K562 (cell line): Measurements from ENCODE around the gene MAB21L2. TPM values are rescaled to one million over a fixed set of nuclear protein-coding genes. Genes with fewer than 3 reads are reported as not detected.
A peak's percentile ranks its signal among the peaks of the same experiment; 100 is the strongest.

Experiments used
- ATAC-seq: fragments of 200-7000 bp; cut with Tn5 transposase; 3 replicates; pipeline ENCODE4 v1.9.1; 2020; ENCODE audit warnings: moderate library complexity
- BruUV-seq: library from RNA; stranded (reverse); fragments of 400-500 nt; replicated peaks from 2 replicates; lab custom pipeline; 2021; lab: Mats Ljungman, UMichigan
- CTCF ChIA-PET: fragments of 300-600 bp; formaldehyde crosslinking; extraction: SDS; loops from one replicate; lab custom pipeline; 2021; ENCODE audit warnings: low intra/inter-chr PET ratio; lab: Yijun Ruan, JAX
- POLR2A ChIA-PET: fragments of 300-600, 350-650 bp; sonication (Branson Sonifier 250); formaldehyde crosslinking; extraction: SDS; loops from one replicate; lab custom pipeline; 2021; ENCODE audit warnings: antibody characterized with exemption, inconsistent platforms; lab: Yijun Ruan, JAX
- DNase-seq, 4 experiments: peaks; one replicate each; pipeline versions ENCODE4 v3.0.0 to v3.0.0-alpha.2; 2011 to 2018; ENCODE audit warnings: low spot score in 3 of 4, mixed read lengths in 3 of 4; ENCODE audit errors: extremely low read depth in 1 of 4
- FAIRE-seq: peaks from 2 replicates; lab custom pipeline; 2011; peaks lifted over from hg19 to GRCh38; lab: Jason Lieb, UNC
- H2AFZ ChIP-seq: 2 replicates; pipeline ENCODE4 v1.6.0; 2011; ENCODE audit warnings: low read depth, low read length, control low read depth, inconsistent platforms
- H3K27ac ChIP-seq: fragments of 200-600 bp; 3 replicates; pipeline ENCODE4 v1.8.0; 2011; ENCODE audit warnings: low read depth, mild to moderate bottlenecking, control low read depth, inconsistent platforms, low read length, moderate library complexity, mixed read lengths; ENCODE audit errors: extremely low read depth
- H3K27me3 ChIP-seq, 2 experiments: fragments of 300-600 bp in 1 of 2; 2 replicates in 1 of 2; 3 replicates in 1 of 2; pipeline versions ENCODE4 v1.6.0 to v1.8.0; 2011; ENCODE audit warnings: inconsistent platforms in 2 of 2, low read length in 2 of 2, mild to moderate bottlenecking in 1 of 2, mixed read lengths in 1 of 2, moderate library complexity in 1 of 2; ENCODE audit not compliant: control insufficient read depth in 2 of 2, insufficient read depth in 2 of 2
- H3K36me3 ChIP-seq: fragments of 300-600 bp; 3 replicates; pipeline ENCODE4 v1.8.0; 2011; ENCODE audit warnings: mild to moderate bottlenecking, low read length, inconsistent platforms; ENCODE audit not compliant: control insufficient read depth, insufficient read depth
- H3K4me1 ChIP-seq, 2 experiments: fragments of 200-600 bp in 1 of 2; replicated peaks in 1 of 2; 2 replicates in 1 of 2; 3 replicates in 1 of 2; pipeline versions ENCODE4 v1.5.1 to v1.8.0; 2011; ENCODE audit warnings: inconsistent platforms in 2 of 2, low read length in 2 of 2, mild to moderate bottlenecking in 1 of 2, mixed read lengths in 1 of 2, moderate library complexity in 1 of 2; ENCODE audit not compliant: control insufficient read depth in 2 of 2, insufficient read depth in 2 of 2
- H3K4me2 ChIP-seq: 2 replicates; pipeline ENCODE4 v1.6.1; 2011; ENCODE audit warnings: low read length, control low read depth, inconsistent platforms, mixed read lengths; ENCODE audit not compliant: insufficient read depth
- H3K4me3 ChIP-seq: fragments of 200-600 bp; sonication (generic), shearing (Covaris generic); 2 replicates; pipeline ENCODE4 v1.5.1; 2016; ENCODE audit warnings: control low read depth, inconsistent platforms
- H3K79me2 ChIP-seq: fragments of 200-600 bp; 3 replicates; pipeline ENCODE4 v1.8.0; 2011; ENCODE audit warnings: low read length, inconsistent platforms; ENCODE audit not compliant: control insufficient read depth, insufficient read depth
- H3K9ac ChIP-seq, 2 experiments: 2 replicates each; pipeline versions ENCODE4 v1.6.0 to v1.6.1; 2011; ENCODE audit warnings: low read depth in 2 of 2, low read length in 2 of 2, control low read depth in 1 of 2, inconsistent platforms in 1 of 2, mild to moderate bottlenecking in 1 of 2, mixed read lengths in 1 of 2; ENCODE audit not compliant: insufficient read depth in 1 of 2
- H3K9me1 ChIP-seq: one replicate; pipeline ENCODE4 v1.6.0; 2011; ENCODE audit warnings: inconsistent platforms, mild to moderate bottlenecking, low read length, moderate library complexity; ENCODE audit not compliant: control insufficient read depth, insufficient read depth
- H3K9me3 ChIP-seq: replicated peaks from 2 replicates; pipeline ENCODE4 v1.5.1; 2011; ENCODE audit warnings: low read depth, low read length, inconsistent platforms; ENCODE audit not compliant: control insufficient read depth, insufficient read depth
- H4K20me1 ChIP-seq: replicated peaks from 2 replicates; pipeline ENCODE4 v1.6.1; 2011; ENCODE audit warnings: low read length, inconsistent platforms, mixed read lengths; ENCODE audit not compliant: control insufficient read depth, insufficient read depth
- EWSR1 ChIP-seq: fragments of 450-650 bp; IDR thresholded peaks from 2 replicates; pipeline ENCODE4 v1.6.1; 2018; ENCODE audit warnings: borderline replicate concordance, mild to moderate bottlenecking, low read depth, moderate library complexity; ENCODE audit not compliant: partially characterized antibody
- GATAD2A ChIP-seq: fragments of 450-650 bp; IDR thresholded peaks from 2 replicates; pipeline ENCODE4 v1.6.1; 2017
- HNRNPK ChIP-seq: fragments of 200-400 bp; formaldehyde crosslinking; IDR thresholded peaks from one replicate; pipeline ENCODE4 v1.6.1; 2018; ENCODE audit warnings: mild to moderate bottlenecking, low read depth, low read length; ENCODE audit not compliant: poor library complexity, severe bottlenecking
- MCM3 ChIP-seq: fragments of 450-650 bp; IDR thresholded peaks from 2 replicates; pipeline ENCODE4 v1.6.1; 2016
- RNF2 ChIP-seq: sonication (generic); IDR thresholded peaks from 2 replicates; pipeline ENCODE4 v1.6.1; 2016
- SIN3B ChIP-seq: fragments of 450-650 bp; IDR thresholded peaks from 2 replicates; pipeline ENCODE4 v1.6.1; 2017; ENCODE audit warnings: low read depth, mild to moderate bottlenecking, moderate library complexity
- SNIP1 ChIP-seq: fragments of 450-650 bp; IDR thresholded peaks from 2 replicates; pipeline ENCODE4 v1.7.1; 2017; ENCODE audit warnings: low read depth, mild to moderate bottlenecking
- WGBS: fragments of 100-300 bp; shearing (Covaris generic); methylation state at CpG from one replicate; pipeline ENCODE4 v1.1.6; 2016; ENCODE audit warnings: low coverage, mixed read lengths; ENCODE audit not compliant: insufficient coverage; ENCODE audit errors: missing lambda C conversion rate; 5-methylcytosine and 5-hydroxymethylcytosine counted together
- in situ Hi-C: fragments of 300-500 bp; cut with MboI; formaldehyde crosslinking; loops from 4 replicates; pipeline ENCODE4 v1.15.0; 2018; ENCODE audit warnings: inconsistent platforms, mixed read lengths
- intact Hi-C: fragments of 100-400 bp; cut with micrococcal nuclease; formaldehyde crosslinking; loops from 2 replicates; pipeline ENCODE4 v1.14.2; 2022
- polyA plus RNA-seq, 8 experiments: library from polyadenylated mRNA; depleted of rRNA in 4 of 8; stranded (reverse) in 5 of 8; unstranded in 3 of 8; fragments of >200 nt; fragmentation: Nextera tagmentation in 2 of 8; fragmentation: Illumina TruSeq in 1 of 8; extraction: Ambion mirVana in 2 of 8; extraction: Trizol in 1 of 8; gene quantifications; 2 replicates each; pipeline versions ENCODE4 v1.2.1 to v1.2.3, GENCODE V29; 2011 to 2014; ENCODE audit warnings: inconsistent platforms in 1 of 8, missing spikeins in 1 of 8
- total RNA-seq, 7 experiments: library from RNA; depleted of rRNA in 6 of 7; stranded (reverse); fragments of >200 nt in 6 of 7; fragmentation: Illumina TruSeq in 2 of 7; extraction: Trizol in 2 of 7; gene quantifications; 2 replicates each; pipeline versions ENCODE4 v1.2.1 to v1.2.3, GENCODE V29; 2011 to 2021; ENCODE audit warnings: low replicate concordance in 1 of 7
- TF ChIP-seq, protein P1 (sequence below): IDR thresholded peaks from 2 replicates; pipeline ENCODE4 v1.6.1; 2011; ENCODE audit warnings: borderline replicate concordance, low read depth, mild to moderate bottlenecking, moderate library complexity, low read length; ENCODE audit not compliant: insufficient read depth, poor library complexity, severe bottlenecking
- TF ChIP-seq, protein P2 (sequence below): sonication (generic); formaldehyde crosslinking; IDR thresholded peaks from 2 replicates; pipeline ENCODE4 v1.8.0; 2022; ENCODE audit warnings: mild to moderate bottlenecking, missing genetic modification reagents
- TF ChIP-seq, protein P3 (sequence below): conservative IDR thresholded peaks from 2 replicates; pipeline ENCODE4 v1.6.1; 2011; ENCODE audit warnings: low read depth, mild to moderate bottlenecking, low read length; ENCODE audit not compliant: control insufficient read depth

The MAB21L2 gene
- total and polyA plus RNA-seq, 9 of the 15 experiments (the other 6 are each of a cell fraction or from before 2014, with no cell fraction given): not detected

DNA sequence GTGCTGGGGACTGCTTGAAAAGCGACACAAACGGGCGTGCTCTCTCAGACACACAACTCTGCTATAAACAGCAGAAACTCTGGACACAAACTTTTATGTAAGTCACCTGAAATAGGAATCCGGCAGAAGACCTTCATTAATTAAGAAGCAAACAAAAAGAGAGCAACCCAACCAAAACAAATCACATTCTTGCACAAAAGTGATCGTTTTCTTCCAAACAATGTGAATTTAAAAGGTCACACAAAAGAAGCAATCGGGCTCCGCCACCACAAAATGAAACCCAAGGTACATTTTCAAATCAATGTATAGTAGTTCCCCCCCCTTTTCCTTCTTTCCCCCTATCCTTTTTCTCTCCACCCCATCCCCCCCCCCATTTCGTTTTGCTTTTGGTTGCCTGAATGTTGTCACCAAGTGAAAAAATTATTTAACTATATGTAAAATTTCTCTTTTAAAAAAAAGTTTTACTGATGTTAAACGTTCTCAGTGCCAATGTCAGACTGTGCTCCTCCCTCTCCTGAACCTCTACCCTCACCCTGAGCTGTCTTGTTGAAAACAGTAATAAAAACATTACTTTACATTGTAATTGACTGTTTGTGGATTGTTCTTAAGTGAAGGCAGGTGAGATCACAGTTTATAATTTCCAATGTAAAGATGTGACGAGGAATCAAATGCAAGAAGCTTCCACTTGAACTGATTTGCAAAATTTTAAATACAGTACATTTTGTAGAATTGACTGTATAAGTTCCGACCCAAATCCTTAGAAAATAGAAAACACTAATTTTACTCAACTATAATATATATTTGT lies 2.4 kb downstream of the MAB21L2 start:
- FAIRE-seq: no peak
- Histone ChIP-seq H3K36me3 (peaks cover 64% of the 10 kb centered on the region; the same call in 2 of the 3 replicates), H3K9me1 (no peaks in the 10 kb centered on the region), H3K27me3 (no peaks in the 10 kb centered on the region), H3K4me2 (no peak overlapping the region), H2AFZ (no peak overlapping the region), H3K9me3 (peaks cover 19% of the 10 kb centered on the region), H3K79me2 (no peaks in the 10 kb centered on the region), H3K27ac (no peak overlapping the region), H3K9ac (no peak overlapping the region), H4K20me1 (no peaks in the 10 kb centered on the region), H3K4me1 (peaks cover 0 to 5% of the 10 kb centered on the region in 2 experiments; a peak in 1 of 5 replicates), H3K4me3 (no peak overlapping the region)
- ATAC-seq: no peak
- no TSS peak for BruUV-seq
- intact Hi-C loops: no loop called here
- in situ Hi-C loops: no loop called here
- no peak for DNase-seq
- TF ChIP-seq HNRNPK: peak; percentile 66
- TF ChIP-seq GATAD2A: no peak
- POLR2A ChIA-PET: no interaction called here
- WGBS: 94% methylated on average over 11 of the region's 11 CpGs
- CTCF ChIA-PET: no interaction called here

DNA sequence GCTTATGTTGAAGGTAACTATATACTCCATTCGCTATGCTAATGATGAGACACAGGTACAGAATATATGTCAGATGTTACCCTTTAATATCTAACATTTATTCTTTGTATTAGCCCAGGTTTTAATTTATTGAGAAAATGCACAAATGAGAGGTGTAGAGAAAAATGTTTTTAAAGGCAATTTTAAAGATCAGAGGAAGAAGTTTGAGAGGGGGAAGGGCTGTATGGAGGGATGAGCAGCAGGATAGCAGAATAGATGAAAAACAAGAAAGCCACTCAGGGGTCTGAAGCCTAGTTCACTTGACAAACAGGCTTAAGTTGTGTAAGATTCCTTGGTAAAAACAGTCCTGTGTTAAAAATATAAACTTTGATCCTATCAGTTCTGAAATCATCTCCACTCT lies 3.7 kb downstream of the MAB21L2 start:
- ChIA-PET POLR2A (no interaction called here), CTCF (no interaction called here)
- Histone ChIP-seq H3K4me1 (peaks cover 0 to 5% of the 10 kb centered on the region in 2 experiments; a peak in 1 of 5 replicates), H3K27ac (no peak overlapping the region), H3K9me3 (peaks cover 19% of the 10 kb centered on the region), H3K9me1 (no peaks in the 10 kb centered on the region), H4K20me1 (no peaks in the 10 kb centered on the region), H3K36me3 (peaks cover 70% of the 10 kb centered on the region; the same call in 2 of the 3 replicates), H3K4me3 (no peak overlapping the region), H2AFZ (no peak overlapping the region), H3K4me2 (no peak overlapping the region), H3K9ac (no peak overlapping the region), H3K27me3 (no peaks in the 10 kb centered on the region), H3K79me2 (no peaks in the 10 kb centered on the region)
- ATAC-seq (no peak), DNase-seq (no peak), FAIRE-seq (no peak)
- no TSS peak for BruUV-seq
- WGBS: 100% methylated on average over 1 of the region's 1 CpG
- in situ Hi-C loops (no loop called here), intact Hi-C loops (no loop called here)
- TF ChIP-seq, protein P1, sequence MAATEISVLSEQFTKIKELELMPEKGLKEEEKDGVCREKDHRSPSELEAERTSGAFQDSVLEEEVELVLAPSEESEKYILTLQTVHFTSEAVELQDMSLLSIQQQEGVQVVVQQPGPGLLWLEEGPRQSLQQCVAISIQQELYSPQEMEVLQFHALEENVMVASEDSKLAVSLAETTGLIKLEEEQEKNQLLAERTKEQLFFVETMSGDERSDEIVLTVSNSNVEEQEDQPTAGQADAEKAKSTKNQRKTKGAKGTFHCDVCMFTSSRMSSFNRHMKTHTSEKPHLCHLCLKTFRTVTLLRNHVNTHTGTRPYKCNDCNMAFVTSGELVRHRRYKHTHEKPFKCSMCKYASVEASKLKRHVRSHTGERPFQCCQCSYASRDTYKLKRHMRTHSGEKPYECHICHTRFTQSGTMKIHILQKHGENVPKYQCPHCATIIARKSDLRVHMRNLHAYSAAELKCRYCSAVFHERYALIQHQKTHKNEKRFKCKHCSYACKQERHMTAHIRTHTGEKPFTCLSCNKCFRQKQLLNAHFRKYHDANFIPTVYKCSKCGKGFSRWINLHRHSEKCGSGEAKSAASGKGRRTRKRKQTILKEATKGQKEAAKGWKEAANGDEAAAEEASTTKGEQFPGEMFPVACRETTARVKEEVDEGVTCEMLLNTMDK: no peak
- TF ChIP-seq RNF2 (no peak), SNIP1 (no peak), MCM3 (no peak), SIN3B (no peak), EWSR1 (no peak)
- TF ChIP-seq, protein P2, sequence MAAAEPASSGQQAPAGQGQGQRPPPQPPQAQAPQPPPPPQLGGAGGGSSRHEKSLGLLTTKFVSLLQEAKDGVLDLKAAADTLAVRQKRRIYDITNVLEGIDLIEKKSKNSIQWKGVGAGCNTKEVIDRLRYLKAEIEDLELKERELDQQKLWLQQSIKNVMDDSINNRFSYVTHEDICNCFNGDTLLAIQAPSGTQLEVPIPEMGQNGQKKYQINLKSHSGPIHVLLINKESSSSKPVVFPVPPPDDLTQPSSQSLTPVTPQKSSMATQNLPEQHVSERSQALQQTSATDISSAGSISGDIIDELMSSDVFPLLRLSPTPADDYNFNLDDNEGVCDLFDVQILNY (CRISPR knock-in tag): no peak
- TF ChIP-seq, protein P3, sequence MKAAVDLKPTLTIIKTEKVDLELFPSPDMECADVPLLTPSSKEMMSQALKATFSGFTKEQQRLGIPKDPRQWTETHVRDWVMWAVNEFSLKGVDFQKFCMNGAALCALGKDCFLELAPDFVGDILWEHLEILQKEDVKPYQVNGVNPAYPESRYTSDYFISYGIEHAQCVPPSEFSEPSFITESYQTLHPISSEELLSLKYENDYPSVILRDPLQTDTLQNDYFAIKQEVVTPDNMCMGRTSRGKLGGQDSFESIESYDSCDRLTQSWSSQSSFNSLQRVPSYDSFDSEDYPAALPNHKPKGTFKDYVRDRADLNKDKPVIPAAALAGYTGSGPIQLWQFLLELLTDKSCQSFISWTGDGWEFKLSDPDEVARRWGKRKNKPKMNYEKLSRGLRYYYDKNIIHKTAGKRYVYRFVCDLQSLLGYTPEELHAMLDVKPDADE: no peak
